Panc1 (cell line): Measurements from ENCODE around the gene ST6GALNAC1. TPM values are rescaled to one million over a fixed set of nuclear protein-coding genes. Genes with fewer than 3 reads are reported as not detected.

Source experiments
- ATAC-seq: fragments of 200-7000 bp; cut with Tn5 transposase; 2 replicates; pipeline ENCODE4 v1.9.1; 2020; ENCODE audit warnings: mild to moderate bottlenecking, moderate library complexity
- BruUV-seq: library from RNA; stranded (reverse); fragments of 400-500 nt; replicated peaks from 2 replicates; lab custom pipeline; 2021; lab: Mats Ljungman, UMichigan
- CTCF ChIA-PET: fragments of 300-600 bp; sonication (Branson Sonifier 250); formaldehyde crosslinking; loops from one replicate; lab custom pipeline; 2022; ENCODE audit warnings: antibody characterized with exemption; lab: Charles Lee
- POLR2A ChIA-PET: fragments of 300-600 bp; sonication (Branson Sonifier 250); formaldehyde crosslinking; loops from one replicate; lab custom pipeline; 2022; ENCODE audit warnings: antibody characterized with exemption; lab: Charles Lee
- DNase-seq: peaks from one replicate; pipeline ENCODE4 v3.0.0-alpha.2; 2010; ENCODE audit warnings: low read depth, low spot score
- H3K27ac ChIP-seq: 2 replicates; pipeline ENCODE4 v1.5.1; 2011; ENCODE audit warnings: mild to moderate bottlenecking, low read length, inconsistent platforms
- H3K27me3 ChIP-seq: fragments of 200-500 bp; sonication (Bioruptor generic); 2 replicates; pipeline ENCODE4 v1.6.0; 2014; ENCODE audit warnings: low read length, inconsistent platforms; ENCODE audit not compliant: control insufficient read depth, insufficient read depth
- H3K36me3 ChIP-seq: fragments of 200-500 bp; sonication (Bioruptor generic); 2 replicates; pipeline ENCODE4 v1.5.1; 2014; ENCODE audit warnings: inconsistent platforms, mild to moderate bottlenecking, low read length, moderate library complexity; ENCODE audit not compliant: control insufficient read depth, insufficient read depth
- H3K4me1 ChIP-seq: 2 replicates; pipeline ENCODE4 v1.5.1; 2011; ENCODE audit warnings: inconsistent platforms, mild to moderate bottlenecking, low read length, moderate library complexity; ENCODE audit not compliant: control insufficient read depth, insufficient read depth
- H3K4me3 ChIP-seq, 2 experiments: 2 replicates each; pipeline ENCODE4 v1.5.1; 2011 to 2012; ENCODE audit warnings: low read depth in 2 of 2, low read length in 2 of 2, mild to moderate bottlenecking in 2 of 2, inconsistent platforms in 1 of 2, moderate library complexity in 1 of 2
- H3K9me3 ChIP-seq: fragments of 200-500 bp; sonication (Bioruptor generic); 2 replicates; pipeline ENCODE4 v1.5.1; 2014; ENCODE audit warnings: low read depth, mild to moderate bottlenecking, inconsistent platforms, low read length, moderate library complexity; ENCODE audit not compliant: control insufficient read depth, insufficient read depth
- POLR2AphosphoS5 ChIP-seq: IDR thresholded peaks from 2 replicates; pipeline ENCODE4 v1.6.1; 2012; ENCODE audit warnings: mild to moderate bottlenecking, low read depth, low read length, moderate library complexity
- SIN3A ChIP-seq: IDR thresholded peaks from 2 replicates; pipeline ENCODE4 v1.6.1; 2012; ENCODE audit warnings: low read depth, mild to moderate bottlenecking, low read length, moderate library complexity, borderline replicate concordance; ENCODE audit not compliant: insufficient read depth
- TCF7L2 ChIP-seq: IDR thresholded peaks from 2 replicates; pipeline ENCODE4 v1.6.1; 2011; ENCODE audit warnings: mild to moderate bottlenecking, low read depth, low read length, inconsistent platforms
- in situ Hi-C: cut with HindIII; loops from 2 replicates; pipeline ENCODE4 v1.10.0; 2016; ENCODE audit warnings: low sequenced_read_pairs, low pct_unique_long_range_greater_than_20kb
- intact Hi-C: fragments of 100-400 bp; cut with micrococcal nuclease; formaldehyde crosslinking; loops from one replicate; pipeline ENCODE4 v1.10.0; 2022; ENCODE audit not compliant: unreplicated experiment
- total RNA-seq: library from RNA; stranded (reverse); gene quantifications from one replicate; pipeline ENCODE4 v1.2.1, GENCODE V29; 2021; ENCODE audit not compliant: unreplicated experiment
- TF ChIP-seq, protein P1 (sequence below), 2 experiments: IDR thresholded peaks; 2 replicates each; pipeline ENCODE4 v1.6.1; 2011 to 2012; ENCODE audit warnings: low read depth in 2 of 2, control low read depth in 1 of 2, low read length in 1 of 2, mild to moderate bottlenecking in 1 of 2, moderate library complexity in 1 of 2; ENCODE audit not compliant: insufficient read depth in 1 of 2
- TF ChIP-seq, protein P2 (sequence below): fragments of 450-650 bp; IDR thresholded peaks from 2 replicates; pipeline ENCODE4 v1.5.1; 2017; ENCODE audit warnings: mild to moderate bottlenecking

The ST6GALNAC1 gene
- total RNA-seq, 1 experiment from 2014 or later: 0.15 TPM

DNA sequence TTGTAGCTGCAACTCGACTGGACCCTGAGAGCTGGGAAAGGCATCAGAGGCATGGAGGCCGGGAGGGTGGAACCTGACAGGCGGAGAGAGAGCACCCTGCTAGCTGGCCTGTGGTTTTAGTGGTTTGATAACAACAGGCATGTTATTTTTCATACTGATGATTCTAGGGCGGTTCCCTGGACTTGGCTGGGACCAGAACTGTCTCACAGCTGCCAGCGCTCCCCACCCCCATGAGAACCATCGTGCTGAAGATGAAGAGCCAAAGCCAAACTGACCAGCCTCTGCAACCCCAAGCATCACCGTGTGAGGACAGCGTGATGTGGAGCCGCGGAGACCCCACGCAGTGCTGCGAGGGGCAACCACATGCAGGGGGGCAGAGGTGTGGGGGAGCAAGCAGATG is 38.7 kb upstream of the ST6GALNAC1 start:
- Histone ChIP-seq H3K27me3 (no peaks in the 10 kb centered on the region), H3K4me3 (no peak overlapping the region), H3K27ac (no peak overlapping the region), H3K4me1 (peaks cover 16% of the 10 kb centered on the region), H3K9me3 (no peaks in the 10 kb centered on the region), H3K36me3 (no peaks in the 10 kb centered on the region)
- CTCF ChIA-PET: interaction anchor here (0.7 to 1.5 kb wide), 3 partner anchors 31 to 159 kb away, joined by 3 to 4 read pairs (median 3); no protein-coding TSS in a partner anchor
- TF ChIP-seq, protein P1, sequence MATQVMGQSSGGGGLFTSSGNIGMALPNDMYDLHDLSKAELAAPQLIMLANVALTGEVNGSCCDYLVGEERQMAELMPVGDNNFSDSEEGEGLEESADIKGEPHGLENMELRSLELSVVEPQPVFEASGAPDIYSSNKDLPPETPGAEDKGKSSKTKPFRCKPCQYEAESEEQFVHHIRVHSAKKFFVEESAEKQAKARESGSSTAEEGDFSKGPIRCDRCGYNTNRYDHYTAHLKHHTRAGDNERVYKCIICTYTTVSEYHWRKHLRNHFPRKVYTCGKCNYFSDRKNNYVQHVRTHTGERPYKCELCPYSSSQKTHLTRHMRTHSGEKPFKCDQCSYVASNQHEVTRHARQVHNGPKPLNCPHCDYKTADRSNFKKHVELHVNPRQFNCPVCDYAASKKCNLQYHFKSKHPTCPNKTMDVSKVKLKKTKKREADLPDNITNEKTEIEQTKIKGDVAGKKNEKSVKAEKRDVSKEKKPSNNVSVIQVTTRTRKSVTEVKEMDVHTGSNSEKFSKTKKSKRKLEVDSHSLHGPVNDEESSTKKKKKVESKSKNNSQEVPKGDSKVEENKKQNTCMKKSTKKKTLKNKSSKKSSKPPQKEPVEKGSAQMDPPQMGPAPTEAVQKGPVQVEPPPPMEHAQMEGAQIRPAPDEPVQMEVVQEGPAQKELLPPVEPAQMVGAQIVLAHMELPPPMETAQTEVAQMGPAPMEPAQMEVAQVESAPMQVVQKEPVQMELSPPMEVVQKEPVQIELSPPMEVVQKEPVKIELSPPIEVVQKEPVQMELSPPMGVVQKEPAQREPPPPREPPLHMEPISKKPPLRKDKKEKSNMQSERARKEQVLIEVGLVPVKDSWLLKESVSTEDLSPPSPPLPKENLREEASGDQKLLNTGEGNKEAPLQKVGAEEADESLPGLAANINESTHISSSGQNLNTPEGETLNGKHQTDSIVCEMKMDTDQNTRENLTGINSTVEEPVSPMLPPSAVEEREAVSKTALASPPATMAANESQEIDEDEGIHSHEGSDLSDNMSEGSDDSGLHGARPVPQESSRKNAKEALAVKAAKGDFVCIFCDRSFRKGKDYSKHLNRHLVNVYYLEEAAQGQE (IDR thresholded peaks at IDR 0.05; ENCODE audit: insufficient read depth in 1 of 2, low read depth in 2 of 2, low read length in 1 of 2): no peak
- TF ChIP-seq TCF7L2 (no peak), POLR2AphosphoS5 (no peak), SIN3A (no peak)
- TF ChIP-seq, protein P2, sequence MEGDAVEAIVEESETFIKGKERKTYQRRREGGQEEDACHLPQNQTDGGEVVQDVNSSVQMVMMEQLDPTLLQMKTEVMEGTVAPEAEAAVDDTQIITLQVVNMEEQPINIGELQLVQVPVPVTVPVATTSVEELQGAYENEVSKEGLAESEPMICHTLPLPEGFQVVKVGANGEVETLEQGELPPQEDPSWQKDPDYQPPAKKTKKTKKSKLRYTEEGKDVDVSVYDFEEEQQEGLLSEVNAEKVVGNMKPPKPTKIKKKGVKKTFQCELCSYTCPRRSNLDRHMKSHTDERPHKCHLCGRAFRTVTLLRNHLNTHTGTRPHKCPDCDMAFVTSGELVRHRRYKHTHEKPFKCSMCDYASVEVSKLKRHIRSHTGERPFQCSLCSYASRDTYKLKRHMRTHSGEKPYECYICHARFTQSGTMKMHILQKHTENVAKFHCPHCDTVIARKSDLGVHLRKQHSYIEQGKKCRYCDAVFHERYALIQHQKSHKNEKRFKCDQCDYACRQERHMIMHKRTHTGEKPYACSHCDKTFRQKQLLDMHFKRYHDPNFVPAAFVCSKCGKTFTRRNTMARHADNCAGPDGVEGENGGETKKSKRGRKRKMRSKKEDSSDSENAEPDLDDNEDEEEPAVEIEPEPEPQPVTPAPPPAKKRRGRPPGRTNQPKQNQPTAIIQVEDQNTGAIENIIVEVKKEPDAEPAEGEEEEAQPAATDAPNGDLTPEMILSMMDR: no peak
- in situ Hi-C loops (no loop called here), intact Hi-C loops (no loop called here)
- DNase-seq: no peak
- POLR2A ChIA-PET: interaction anchor here (0.6 to 1.1 kb wide), 2 partner anchors 115 to 195 kb away, joined by 3 to 4 read pairs; no protein-coding TSS in a partner anchor
- no peak for ATAC-seq
- no TSS peak for BruUV-seq

GRCh38 chr17:76681222-76682137 is 37.9 kb upstream of the ST6GALNAC1 start:
- ATAC-seq (peak; percentile 81), DNase-seq (peak; percentile 45)
- intact Hi-C loops (no loop called here), in situ Hi-C loops (no loop called here)
- Histone ChIP-seq H3K4me1 (peaks cover 16% of the 10 kb centered on the region), H3K27me3 (no peaks in the 10 kb centered on the region), H3K27ac (no peak overlapping the region), H3K9me3 (no peaks in the 10 kb centered on the region), H3K36me3 (no peaks in the 10 kb centered on the region), H3K4me3 (no peak overlapping the region)
- BruUV-seq: no TSS peak
- ChIA-PET CTCF (interaction anchor here (0.6 to 1.5 kb wide), 9 partner anchors 10 to 182 kb away, joined by 3 to 6 read pairs (median 3); no protein-coding TSS in a partner anchor), POLR2A (interaction anchor here (1.1 kb wide), 1 partner anchor 114 kb away, joined by 3 read pairs; no protein-coding TSS in a partner anchor)
- no peak for TF ChIP-seq POLR2AphosphoS5
- TF ChIP-seq, protein P2: peak; percentile 90
